SU-DHL-6 (cell line): ENCODE data around the gene CHP1.
A peak's percentile ranks its signal among the peaks of the same experiment; 100 is the strongest.

ENCODE experiments used
- H2AFZ ChIP-seq: fragments of 200-600 bp; sonication (generic); 2 replicates; pipeline ENCODE4 v1.6.1; 2014; ENCODE audit warnings: low read depth, mild to moderate bottlenecking, moderate library complexity, mixed read lengths, antibody characterized with exemption, low read length; ENCODE audit not compliant: severe bottlenecking
- H3F3A ChIP-seq: fragments of 200-600 bp; shearing (Covaris generic); 2 replicates; pipeline ENCODE4 v1.6.0; 2016; ENCODE audit warnings: antibody characterized with exemption, mild to moderate bottlenecking; ENCODE audit not compliant: insufficient read depth
- H3K27ac ChIP-seq: fragments of 200-600 bp; sonication (generic); 2 replicates; pipeline ENCODE4 v1.5.1; 2016; ENCODE audit warnings: low read depth, mild to moderate bottlenecking, low read length, moderate library complexity, mixed read lengths
- H3K27me3 ChIP-seq: fragments of 200-600 bp; sonication (generic), shearing (Covaris generic); 2 replicates; pipeline ENCODE4 v1.6.0; 2014; ENCODE audit warnings: mild to moderate bottlenecking, low read length
- H3K36me3 ChIP-seq: fragments of 200-600 bp; sonication (generic); 2 replicates; pipeline ENCODE4 v1.6.1; 2014; ENCODE audit warnings: mild to moderate bottlenecking, low read length, mixed read lengths
- H3K4me2 ChIP-seq: fragments of 300-600, 200-600 bp; shearing (Covaris generic), sonication (generic); 2 replicates; pipeline ENCODE4 v1.6.0; 2014; ENCODE audit warnings: low read length, low read depth, mild to moderate bottlenecking; ENCODE audit not compliant: poor library complexity, severe bottlenecking
- H3K4me3 ChIP-seq: fragments of 200-600 bp; sonication (generic); 2 replicates; pipeline ENCODE4 v1.5.1; 2014; ENCODE audit warnings: antibody characterized with exemption, low read length, mild to moderate bottlenecking, mixed read lengths; ENCODE audit not compliant: insufficient read depth, poor library complexity, severe bottlenecking
- H3K79me2 ChIP-seq: fragments of 200-600 bp; sonication (generic); 2 replicates; pipeline ENCODE4 v1.6.1; 2014; ENCODE audit warnings: mild to moderate bottlenecking, low read length, moderate library complexity; ENCODE audit not compliant: insufficient read depth
- H3K9ac ChIP-seq: fragments of 200-600 bp; sonication (generic); 2 replicates; pipeline ENCODE4 v1.7.0; 2014; ENCODE audit warnings: mild to moderate bottlenecking, low read length
- H3K9me2 ChIP-seq: fragments of 200-600 bp; sonication (generic); replicated peaks from 2 replicates; pipeline ENCODE4 v1.6.1; 2014; ENCODE audit warnings: low read length; ENCODE audit not compliant: insufficient read depth
- H3K9me3 ChIP-seq: fragments of 200-600 bp; sonication (generic); 2 replicates; pipeline ENCODE4 v1.6.1; 2014; ENCODE audit warnings: low read length, mixed read lengths; ENCODE audit not compliant: insufficient read depth
- H4K20me1 ChIP-seq: fragments of 200-600 bp; sonication (generic); 2 replicates; pipeline ENCODE4 v1.6.1; 2014; ENCODE audit warnings: low read depth, mild to moderate bottlenecking, antibody characterized with exemption, low read length, moderate library complexity, mixed read lengths
- CTCF ChIP-seq: fragments of 200-600 bp; sonication (generic); IDR thresholded peaks from one replicate; pipeline ENCODE4 v1.5.1; 2017; ENCODE audit warnings: antibody characterized with exemption, mild to moderate bottlenecking, low read length, moderate library complexity; ENCODE audit not compliant: insufficient read depth, poor library complexity, severe bottlenecking
- EZH2phosphoT487 ChIP-seq: fragments of 200-600 bp; sonication (generic), shearing (Covaris generic); conservative IDR thresholded peaks from 2 replicates; pipeline ENCODE4 v1.6.1; 2018; ENCODE audit warnings: mild to moderate bottlenecking, antibody characterized with exemption, low read length, moderate library complexity, mixed read lengths

Gene CHP1

GRCh38 chr15:41256103-41256502, 25.0 kb downstream of the CHP1 start:
- Histone ChIP-seq H3K9ac (no peak overlapping the region), H3K9me2 (no peaks in the 10 kb centered on the region), H2AFZ (no peak overlapping the region), H3K27ac (no peak overlapping the region), H3K79me2 (no peaks in the 10 kb centered on the region), H3K4me2 (no peak overlapping the region), H3K4me3 (no peak overlapping the region), H3K27me3 (no peaks in the 10 kb centered on the region), H4K20me1 (no peaks in the 10 kb centered on the region), H3K36me3 (peaks cover 2% of the 10 kb centered on the region; the same call in 1 of the 2 replicates), H3F3A (peaks cover 9% of the 10 kb centered on the region; the same call in 1 of the 2 replicates), H3K9me3 (no peaks in the 10 kb centered on the region)
- TF ChIP-seq EZH2phosphoT487, result no peak
- TF ChIP-seq CTCF, result no peak

GRCh38 chr15:41256577-41257038, 25.5 kb downstream of the CHP1 start:
- Histone ChIP-seq H3K36me3 (peaks cover 2% of the 10 kb centered on the region; the same call in 1 of the 2 replicates), H2AFZ (no peak overlapping the region), H3K79me2 (no peaks in the 10 kb centered on the region), H3K4me3 (no peak overlapping the region), H3K27ac (no peak overlapping the region), H3K9ac (no peak overlapping the region), H3K9me3 (no peaks in the 10 kb centered on the region), H4K20me1 (no peaks in the 10 kb centered on the region), H3K27me3 (no peaks in the 10 kb centered on the region), H3K9me2 (no peaks in the 10 kb centered on the region), H3K4me2 (no peak overlapping the region), H3F3A (peaks cover 9% of the 10 kb centered on the region; the same call in 1 of the 2 replicates)
- TF ChIP-seq CTCF (no peak), EZH2phosphoT487 (no peak)

GRCh38 chr15:41258750-41259471, 27.8 kb downstream of the CHP1 start:
- no peak overlapping the region for H3K9ac ChIP-seq
- H4K20me1 ChIP-seq, result no peaks in the 10 kb centered on the region
- TF ChIP-seq EZH2phosphoT487, result no peak
- TF ChIP-seq CTCF, result no peak
- H3K9me2 ChIP-seq, result no peaks in the 10 kb centered on the region
- H3K79me2 ChIP-seq, result no peaks in the 10 kb centered on the region
- H3K27me3 ChIP-seq, result no peaks in the 10 kb centered on the region
- peaks cover 9% of the 10 kb centered on the region; the same call in 1 of the 2 replicates for H3F3A ChIP-seq
- no peaks in the 10 kb centered on the region for H3K9me3 ChIP-seq
- H2AFZ ChIP-seq, result no peak overlapping the region
- no peak overlapping the region for H3K4me3 ChIP-seq
- peak overlapping the region; percentile 7; the same call in 1 of the 2 replicates for H3K27ac ChIP-seq
- H3K4me2 ChIP-seq, result no peak overlapping the region
- H3K36me3 ChIP-seq, result peaks cover 2% of the 10 kb centered on the region; the same call in 1 of the 2 replicates
